ENCODE measurements around the gene ARID1B.

The ARID1B gene

DNA sequence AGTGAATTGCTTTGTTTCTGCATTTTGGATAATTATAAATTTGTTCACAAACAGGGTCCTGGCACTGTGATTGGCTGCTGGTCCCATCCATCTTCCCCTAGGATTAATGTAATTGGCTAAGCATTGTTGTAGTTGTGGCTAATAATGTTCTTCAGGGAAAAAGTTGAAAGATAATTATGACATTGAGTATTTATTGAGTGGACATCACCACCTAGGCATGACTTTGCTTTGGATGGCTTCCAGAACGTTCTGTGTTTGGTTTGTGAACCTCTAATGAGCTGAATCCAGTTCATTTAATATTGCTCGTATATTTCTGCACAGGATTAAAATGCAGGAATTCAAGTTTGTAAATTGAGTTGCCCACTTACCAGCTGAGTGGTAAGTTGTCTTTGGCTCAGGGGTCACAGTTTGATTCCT lies 55.1 kb downstream of the ARID1B start:
- peak overlapping the region; percentile 36 for H3K27ac ChIP-seq

DNA sequence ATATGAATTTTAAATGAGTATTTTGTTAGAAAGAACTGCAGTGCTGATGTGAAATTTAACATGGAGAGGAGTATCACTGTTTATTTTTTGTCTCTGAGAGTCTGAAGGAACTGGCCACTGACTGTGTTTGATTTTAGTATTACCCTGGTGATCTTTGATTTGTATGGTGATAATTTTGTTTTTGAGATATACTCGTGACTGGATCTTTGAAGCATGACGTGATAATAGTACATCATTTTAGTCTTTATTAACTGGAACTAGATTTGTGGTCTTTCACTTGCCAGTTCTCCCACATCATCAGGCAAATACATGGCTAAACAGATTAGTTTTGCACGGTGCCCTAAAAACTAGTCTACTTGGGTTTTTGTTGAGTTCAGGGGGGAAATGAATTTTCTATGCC lies 55.5 kb downstream of the ARID1B start:
- Histone ChIP-seq H3K9me3 (ENCODE audit: control insufficient read depth, low read length) (no peaks in the 10 kb centered on the region), H3K36me3 (ENCODE audit: control insufficient read depth, insufficient read depth, low read length) (no peaks in the 10 kb centered on the region), H2AFZ (no peak overlapping the region), H3K27me3 (ENCODE audit: control insufficient read depth, insufficient read depth, low read length) (no peaks in the 10 kb centered on the region), H3K9ac (no peak overlapping the region), H3K79me2 (peaks cover 46% of the 10 kb centered on the region), H3K4me2 (ENCODE audit: low read length) (no peak overlapping the region), H3K4me3 (ENCODE audit: low read depth, low read length) (no peak overlapping the region), H3K27ac (peak overlapping the region; percentile 36), H3K4me1 (peaks cover 17% of the 10 kb centered on the region)
- TF ChIP-seq, protein P1, sequence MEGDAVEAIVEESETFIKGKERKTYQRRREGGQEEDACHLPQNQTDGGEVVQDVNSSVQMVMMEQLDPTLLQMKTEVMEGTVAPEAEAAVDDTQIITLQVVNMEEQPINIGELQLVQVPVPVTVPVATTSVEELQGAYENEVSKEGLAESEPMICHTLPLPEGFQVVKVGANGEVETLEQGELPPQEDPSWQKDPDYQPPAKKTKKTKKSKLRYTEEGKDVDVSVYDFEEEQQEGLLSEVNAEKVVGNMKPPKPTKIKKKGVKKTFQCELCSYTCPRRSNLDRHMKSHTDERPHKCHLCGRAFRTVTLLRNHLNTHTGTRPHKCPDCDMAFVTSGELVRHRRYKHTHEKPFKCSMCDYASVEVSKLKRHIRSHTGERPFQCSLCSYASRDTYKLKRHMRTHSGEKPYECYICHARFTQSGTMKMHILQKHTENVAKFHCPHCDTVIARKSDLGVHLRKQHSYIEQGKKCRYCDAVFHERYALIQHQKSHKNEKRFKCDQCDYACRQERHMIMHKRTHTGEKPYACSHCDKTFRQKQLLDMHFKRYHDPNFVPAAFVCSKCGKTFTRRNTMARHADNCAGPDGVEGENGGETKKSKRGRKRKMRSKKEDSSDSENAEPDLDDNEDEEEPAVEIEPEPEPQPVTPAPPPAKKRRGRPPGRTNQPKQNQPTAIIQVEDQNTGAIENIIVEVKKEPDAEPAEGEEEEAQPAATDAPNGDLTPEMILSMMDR (IDR thresholded peaks at IDR 0.05), result no peak

More for the DNA sequence above, 55.1 kb downstream of the ARID1B start:
- H3K4me2 ChIP-seq (ENCODE audit: low read length), result no peak overlapping the region
- H2AFZ ChIP-seq, result no peak overlapping the region
- no peaks in the 10 kb centered on the region for H3K36me3 ChIP-seq (ENCODE audit: control insufficient read depth, insufficient read depth, low read length)
- H3K79me2 ChIP-seq, result peaks cover 47% of the 10 kb centered on the region
- no peak overlapping the region for H3K9ac ChIP-seq
- no peaks in the 10 kb centered on the region for H3K9me3 ChIP-seq (ENCODE audit: control insufficient read depth, low read length)
- H3K27me3 ChIP-seq (ENCODE audit: control insufficient read depth, insufficient read depth, low read length), result no peaks in the 10 kb centered on the region
- H3K4me3 ChIP-seq (ENCODE audit: low read depth, low read length), result no peak overlapping the region
- peaks cover 20% of the 10 kb centered on the region for H3K4me1 ChIP-seq
- TF ChIP-seq, protein P1 (IDR thresholded peaks at IDR 0.05), result no peak

DNA sequence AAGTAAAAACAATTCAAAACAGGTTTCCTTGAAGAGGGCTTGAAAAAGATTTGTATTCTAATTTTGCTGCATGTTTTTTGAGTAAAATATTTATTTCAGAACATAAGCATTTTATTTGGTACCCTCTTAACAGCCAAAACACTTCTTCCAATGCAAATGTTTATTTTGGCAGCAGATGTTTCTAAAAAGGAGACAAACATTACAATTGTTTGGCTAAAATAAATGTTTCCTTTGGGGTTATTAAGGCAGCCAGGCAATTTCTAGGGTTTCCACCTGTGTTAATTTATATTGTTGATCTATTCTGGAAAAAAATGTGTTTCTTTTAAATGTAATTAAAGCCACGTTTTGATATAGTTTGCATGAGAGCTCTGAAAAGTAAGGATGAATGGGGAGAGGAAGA lies 56.6 kb downstream of the ARID1B start:
- TF ChIP-seq, protein P1 (IDR thresholded peaks at IDR 0.05), result no peak
- H3K9me3 ChIP-seq (ENCODE audit: control insufficient read depth, low read length), result no peaks in the 10 kb centered on the region
- no peaks in the 10 kb centered on the region for H3K36me3 ChIP-seq (ENCODE audit: control insufficient read depth, insufficient read depth, low read length)
- H3K27me3 ChIP-seq (ENCODE audit: control insufficient read depth, insufficient read depth, low read length), result no peaks in the 10 kb centered on the region
- peaks cover 49% of the 10 kb centered on the region for H3K79me2 ChIP-seq
- no peak overlapping the region for H3K4me3 ChIP-seq (ENCODE audit: low read depth, low read length)
- H3K9ac ChIP-seq, result no peak overlapping the region
- H3K27ac ChIP-seq, result no peak overlapping the region
- H3K4me2 ChIP-seq (ENCODE audit: low read length), result no peak overlapping the region
- peaks cover 18% of the 10 kb centered on the region for H3K4me1 ChIP-seq
- no peak overlapping the region for H2AFZ ChIP-seq

DNA sequence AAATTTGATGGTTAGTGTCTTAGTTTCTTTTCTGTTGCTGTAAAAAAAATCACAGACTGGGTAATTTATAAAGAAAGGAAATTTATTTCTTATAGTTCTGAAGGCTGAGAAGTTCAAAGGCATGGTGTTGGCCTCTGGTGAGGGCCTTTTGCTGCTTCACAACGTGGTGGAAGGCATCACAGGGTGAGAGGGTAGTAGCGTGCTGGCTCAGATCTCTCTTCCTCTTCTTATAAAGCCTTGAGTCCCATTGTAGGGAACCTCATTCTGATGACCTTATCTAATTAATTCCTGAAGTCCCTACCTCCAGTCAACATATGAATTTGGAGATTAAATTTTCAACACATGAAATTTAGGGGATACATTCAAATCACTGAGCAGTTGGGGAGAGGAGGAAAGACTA lies 62.0 kb downstream of the ARID1B start:
- peaks cover 36% of the 10 kb centered on the region for H3K4me1 ChIP-seq
- H3K36me3 ChIP-seq (ENCODE audit: control insufficient read depth, insufficient read depth, low read length), result no peaks in the 10 kb centered on the region
- no peak overlapping the region for H3K27ac ChIP-seq
- H3K27me3 ChIP-seq (ENCODE audit: control insufficient read depth, insufficient read depth, low read length), result no peaks in the 10 kb centered on the region
- no peak overlapping the region for H3K4me2 ChIP-seq (ENCODE audit: low read length)
- H3K79me2 ChIP-seq, result peaks cover 59% of the 10 kb centered on the region
- H3K4me3 ChIP-seq (ENCODE audit: low read depth, low read length), result no peak overlapping the region
- H3K9me3 ChIP-seq (ENCODE audit: control insufficient read depth, low read length), result no peaks in the 10 kb centered on the region
- TF ChIP-seq, protein P1 (IDR thresholded peaks at IDR 0.05), result no peak
- H2AFZ ChIP-seq, result no peak overlapping the region
- H3K9ac ChIP-seq, result no peak overlapping the region

DNA sequence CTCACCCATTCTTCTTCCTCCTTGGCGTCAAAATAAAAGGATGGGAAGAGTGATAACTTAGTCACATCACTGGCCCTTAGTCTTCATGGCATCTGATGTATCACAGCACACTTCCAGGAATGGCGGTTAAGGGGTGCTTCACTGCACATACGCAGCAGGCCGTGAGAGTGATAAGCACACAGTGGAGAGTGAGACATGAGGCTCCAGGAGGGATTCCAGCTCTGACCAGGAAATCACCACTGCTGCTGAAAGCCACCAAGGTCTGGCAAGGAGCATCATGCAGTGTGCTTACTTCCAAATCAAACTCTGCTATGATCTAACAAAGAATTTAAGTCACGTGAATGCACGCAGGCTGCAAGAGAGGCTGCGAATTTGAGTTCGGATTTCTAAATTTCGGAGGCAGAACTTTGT lies 62.4 kb downstream of the ARID1B start:
- TF ChIP-seq, protein P1 (IDR thresholded peaks at IDR 0.05), result no peak
- Histone ChIP-seq H3K4me2 (ENCODE audit: low read length) (peak overlapping the region; percentile 43), H3K27me3 (ENCODE audit: control insufficient read depth, insufficient read depth, low read length) (no peaks in the 10 kb centered on the region), H3K36me3 (ENCODE audit: control insufficient read depth, insufficient read depth, low read length) (no peaks in the 10 kb centered on the region), H3K4me1 (peaks cover 36% of the 10 kb centered on the region), H3K9me3 (ENCODE audit: control insufficient read depth, low read length) (no peaks in the 10 kb centered on the region), H2AFZ (no peak overlapping the region), H3K9ac (no peak overlapping the region), H3K79me2 (peaks cover 58% of the 10 kb centered on the region), H3K27ac (peak overlapping the region; percentile 37), H3K4me3 (ENCODE audit: low read depth, low read length) (no peak overlapping the region)
